Suprapubic skin (tissue), 4 donors: ENCODE results near the gene CDC42BPG. TPM values are rescaled to one million over a fixed set of nuclear protein-coding genes. Genes with fewer than 3 reads are reported as not detected.

Source experiments
- DNase-seq, 2 donors: peaks; one replicate each; pipeline ENCODE4 v3.0.0-alpha.2; 2019; ENCODE audit warnings: low spot score in 2 of 2
- H3K27ac ChIP-seq: fragments of 200-600 bp; sonication (generic); one replicate; pipeline ENCODE4 v1.5.1; 2019
- H3K27me3 ChIP-seq: fragments of 200-600 bp; sonication (generic); one replicate; pipeline ENCODE4 v1.5.1; 2019
- H3K36me3 ChIP-seq: fragments of 200-600 bp; sonication (generic); one replicate; pipeline ENCODE4 v1.5.1; 2019
- H3K4me1 ChIP-seq: fragments of 200-600 bp; sonication (generic); one replicate; pipeline ENCODE4 v1.5.1; 2019
- H3K4me3 ChIP-seq: fragments of 200-600 bp; sonication (generic); one replicate; pipeline ENCODE4 v1.5.1; 2019; ENCODE audit warnings: mild to moderate bottlenecking
- H3K9me3 ChIP-seq: fragments of 200-600 bp; sonication (generic); one replicate; pipeline ENCODE4 v1.5.1; 2019
- EP300 ChIP-seq: sonication (generic); formaldehyde crosslinking; IDR thresholded peaks from one replicate; pipeline ENCODE4 v1.6.1; 2017; ENCODE audit warnings: antibody characterized with exemption
- POLR2A ChIP-seq, 2 donors: fragments of 450-650 bp; IDR thresholded peaks; one replicate each; pipeline ENCODE4 v1.6.1; 2017; ENCODE audit warnings: antibody characterized with exemption in 2 of 2, mild to moderate bottlenecking in 2 of 2, moderate library complexity in 2 of 2
- POLR2AphosphoS5 ChIP-seq, 3 donors: sonication (generic); formaldehyde crosslinking; IDR thresholded peaks; one replicate each; pipeline ENCODE4 v1.6.1; 2017; ENCODE audit warnings: antibody characterized with exemption in 3 of 3
- WGBS: methylation state at CpG from one replicate; pipeline ENCODE4 v1.1.5; 2018; 5-methylcytosine and 5-hydroxymethylcytosine counted together
- total RNA-seq, 4 donors: library from RNA; depleted of rRNA; stranded (reverse); fragments of >200 nt; gene quantifications; one replicate each; pipeline ENCODE4 v1.1.0, GENCODE V29; 2016
- TF ChIP-seq, protein P1 (sequence below), 2 donors: fragments of 200-600 bp in 1 of 2; fragments of 450-650 bp in 1 of 2; sonication (generic) in 1 of 2; IDR thresholded peaks; one replicate each; pipeline ENCODE4 v1.5.1; 2016 to 2019; ENCODE audit warnings: antibody characterized with exemption in 2 of 2, mild to moderate bottlenecking in 1 of 2, moderate library complexity in 1 of 2

CDC42BPG gene
- total RNA-seq, 4 donors from 2014 or later: 42.2 to 64.9 (median 61.1) TPM

- Histone ChIP-seq H3K36me3 (no peaks in the 10 kb centered on the region), H3K9me3 (no peaks in the 10 kb centered on the region), H3K4me3 (no peak overlapping the region), H3K27ac (no peak overlapping the region), H3K4me1 (peaks cover 15% of the 10 kb centered on the region), H3K27me3 (no peaks in the 10 kb centered on the region)
- no peak for DNase-seq
- 88% methylated on average over 5 of the region's 5 CpGs for WGBS
- TF ChIP-seq POLR2AphosphoS5 (IDR thresholded peaks at IDR 0.05): no peak
- TF ChIP-seq, protein P1, sequence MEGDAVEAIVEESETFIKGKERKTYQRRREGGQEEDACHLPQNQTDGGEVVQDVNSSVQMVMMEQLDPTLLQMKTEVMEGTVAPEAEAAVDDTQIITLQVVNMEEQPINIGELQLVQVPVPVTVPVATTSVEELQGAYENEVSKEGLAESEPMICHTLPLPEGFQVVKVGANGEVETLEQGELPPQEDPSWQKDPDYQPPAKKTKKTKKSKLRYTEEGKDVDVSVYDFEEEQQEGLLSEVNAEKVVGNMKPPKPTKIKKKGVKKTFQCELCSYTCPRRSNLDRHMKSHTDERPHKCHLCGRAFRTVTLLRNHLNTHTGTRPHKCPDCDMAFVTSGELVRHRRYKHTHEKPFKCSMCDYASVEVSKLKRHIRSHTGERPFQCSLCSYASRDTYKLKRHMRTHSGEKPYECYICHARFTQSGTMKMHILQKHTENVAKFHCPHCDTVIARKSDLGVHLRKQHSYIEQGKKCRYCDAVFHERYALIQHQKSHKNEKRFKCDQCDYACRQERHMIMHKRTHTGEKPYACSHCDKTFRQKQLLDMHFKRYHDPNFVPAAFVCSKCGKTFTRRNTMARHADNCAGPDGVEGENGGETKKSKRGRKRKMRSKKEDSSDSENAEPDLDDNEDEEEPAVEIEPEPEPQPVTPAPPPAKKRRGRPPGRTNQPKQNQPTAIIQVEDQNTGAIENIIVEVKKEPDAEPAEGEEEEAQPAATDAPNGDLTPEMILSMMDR (IDR thresholded peaks at IDR 0.05): no peak
- TF ChIP-seq EP300: no peak
- no peak for TF ChIP-seq POLR2A (IDR thresholded peaks at IDR 0.05)
Measured at GRCh38 chr11:64813826-64814225, 30.6 kb downstream of the CDC42BPG start.

- peaks cover 15% of the 10 kb centered on the region for H3K4me1 ChIP-seq
- TF ChIP-seq EP300: no peak
- no peak for TF ChIP-seq POLR2AphosphoS5 (IDR thresholded peaks at IDR 0.05)
- no peak for TF ChIP-seq POLR2A (IDR thresholded peaks at IDR 0.05)
- TF ChIP-seq, protein P1 (IDR thresholded peaks at IDR 0.05): no peak
- H3K27ac ChIP-seq: no peak overlapping the region
- H3K27me3 ChIP-seq: no peaks in the 10 kb centered on the region
- 52% methylated on average over 17 of the region's 17 CpGs for WGBS
- H3K4me3 ChIP-seq: peak overlapping the region; percentile 70
- H3K9me3 ChIP-seq: no peaks in the 10 kb centered on the region
- no peak for DNase-seq
- peaks cover 21% of the 10 kb centered on the region for H3K36me3 ChIP-seq
Measured at GRCh38 chr11:64810891-64811272, 33.6 kb downstream of the CDC42BPG start.

GRCh38 chr11:64810271-64810890 lies 34.1 kb downstream of the CDC42BPG start, which contains the start of gene MEN1:
Gene MEN1 (minus strand): TSS chr11:64810551. CDS start chr11:64810109, 442 bp downstream.
- peaks cover 15% of the 10 kb centered on the region for H3K4me1 ChIP-seq
- H3K36me3 ChIP-seq: peaks cover 23% of the 10 kb centered on the region
- peak within 1 kb of the TSS; percentile 42 for H3K27ac ChIP-seq
- peak; percentile 97 for DNase-seq
- under 1% methylated on average over 26 of the region's 46 CpGs for WGBS
- H3K27me3 ChIP-seq: no peaks in the 10 kb centered on the region
- peak within 1 kb of the TSS; percentile 70 for H3K4me3 ChIP-seq
- no peaks in the 10 kb centered on the region for H3K9me3 ChIP-seq
- TF ChIP-seq POLR2AphosphoS5 (IDR thresholded peaks at IDR 0.05) (peak in 1 of 3 donors; percentile 73), POLR2A (IDR thresholded peaks at IDR 0.05) (no peak)

- H3K36me3 ChIP-seq: peaks cover 23% of the 10 kb centered on the region
- H3K9me3 ChIP-seq: no peaks in the 10 kb centered on the region
- no peaks in the 10 kb centered on the region for H3K27me3 ChIP-seq
- H3K4me3 ChIP-seq: peak overlapping the region; percentile 70
- no peak for DNase-seq
- TF ChIP-seq POLR2AphosphoS5 (IDR thresholded peaks at IDR 0.05) (no peak), EP300 (no peak)
- peaks cover 15% of the 10 kb centered on the region for H3K4me1 ChIP-seq
- peak overlapping the region; percentile 42 for H3K27ac ChIP-seq
- WGBS: 10% methylated on average over 12 of the region's 44 CpGs
Measured at GRCh38 chr11:64809781-64810241, 34.6 kb downstream of the CDC42BPG start.

DNA sequence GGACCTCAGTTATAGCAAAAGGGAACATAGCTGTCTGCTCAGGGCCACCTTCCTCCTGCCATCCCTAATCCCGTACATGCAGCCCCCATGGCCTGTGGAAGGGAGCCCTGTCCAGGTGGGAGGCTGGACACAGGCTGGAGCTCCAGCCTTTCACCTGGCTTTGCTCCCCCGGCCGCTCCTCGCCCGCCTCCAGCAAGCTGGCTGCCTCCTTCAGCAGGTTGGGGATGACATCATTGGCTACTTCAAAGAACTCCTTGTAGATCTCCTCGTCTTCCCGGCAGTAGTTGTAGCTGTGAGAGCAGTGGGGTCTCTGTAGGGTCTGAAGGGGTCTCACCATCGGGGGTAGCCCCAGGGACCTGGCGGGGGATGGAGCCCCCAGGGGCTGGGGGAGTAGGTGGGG lies 39.0 kb downstream of the CDC42BPG start:
- Histone ChIP-seq H3K4me1 (peaks cover 37% of the 10 kb centered on the region), H3K36me3 (peaks cover 23% of the 10 kb centered on the region), H3K27ac (no peak overlapping the region), H3K9me3 (no peaks in the 10 kb centered on the region), H3K27me3 (no peaks in the 10 kb centered on the region), H3K4me3 (no peak overlapping the region)
- 95% methylated on average over 9 of the region's 9 CpGs for WGBS
- no peak for DNase-seq
- TF ChIP-seq POLR2AphosphoS5 (IDR thresholded peaks at IDR 0.05) (no peak), POLR2A (IDR thresholded peaks at IDR 0.05) (no peak), EP300 (no peak)
- TF ChIP-seq, protein P1 (IDR thresholded peaks at IDR 0.05): no peak

DNA sequence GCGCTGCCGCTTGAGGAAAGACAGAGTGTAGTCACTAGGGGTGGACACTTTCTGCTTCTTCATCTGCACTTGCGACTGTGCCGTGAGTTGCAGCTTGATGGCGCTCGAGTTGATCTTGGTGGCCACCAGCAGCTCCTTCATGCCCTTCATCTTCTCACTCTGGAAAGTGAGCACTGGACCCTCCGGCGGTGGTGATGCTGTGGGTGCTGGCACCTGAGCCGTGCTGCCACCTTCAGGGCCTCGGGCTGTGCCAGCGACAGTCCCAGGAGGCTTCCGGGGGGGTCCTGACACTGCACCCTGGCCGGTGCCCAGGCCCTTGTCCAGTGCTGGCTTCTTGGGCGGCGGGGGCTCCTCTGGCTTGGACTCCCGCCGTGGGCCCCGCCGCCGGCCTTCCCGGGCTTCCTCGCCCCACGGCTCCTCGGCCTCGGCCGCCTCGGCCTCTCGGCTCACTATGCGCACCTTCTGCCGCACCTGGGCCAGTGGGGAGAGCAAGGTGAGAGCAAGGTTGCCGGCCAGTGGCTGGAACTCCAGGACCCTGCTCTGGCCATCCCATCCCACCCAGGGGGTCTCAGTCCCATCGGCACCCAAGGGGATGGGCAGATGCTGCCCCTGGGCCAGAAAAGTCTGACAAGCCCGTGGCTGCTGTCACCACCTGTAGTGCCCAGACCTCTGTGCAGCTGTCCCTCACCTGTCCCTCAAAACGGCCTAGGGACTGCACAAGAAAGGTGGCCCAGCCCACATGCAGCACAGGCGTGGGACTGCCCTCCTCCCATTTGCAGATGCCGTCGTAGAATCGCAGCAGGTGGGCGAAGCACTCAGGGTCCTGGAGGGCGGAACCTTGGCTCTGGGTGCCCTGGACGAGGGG lies 39.9 kb downstream of the CDC42BPG start:
- no peaks in the 10 kb centered on the region for H3K9me3 ChIP-seq
- H3K27me3 ChIP-seq: no peaks in the 10 kb centered on the region
- no peak overlapping the region for H3K27ac ChIP-seq
- H3K4me1 ChIP-seq: peaks cover 34% of the 10 kb centered on the region
- H3K4me3 ChIP-seq: peak overlapping the region; percentile 66
- WGBS: 91% methylated on average over 15 of the region's 41 CpGs
- H3K36me3 ChIP-seq: peaks cover 23% of the 10 kb centered on the region
- DNase-seq: peak in 1 of 2 donors; percentile 72
- TF ChIP-seq, protein P1 (IDR thresholded peaks at IDR 0.05): no peak
- no peak for TF ChIP-seq EP300
